HK-2 (cell line): ENCODE data around the gene SUPT20HL1.

Source experiments
- DNase-seq: peaks from one replicate; pipeline ENCODE4 v3.0.0-alpha.2; 2018; ENCODE audit not compliant: unreplicated experiment

The SUPT20HL1 gene

DNA sequence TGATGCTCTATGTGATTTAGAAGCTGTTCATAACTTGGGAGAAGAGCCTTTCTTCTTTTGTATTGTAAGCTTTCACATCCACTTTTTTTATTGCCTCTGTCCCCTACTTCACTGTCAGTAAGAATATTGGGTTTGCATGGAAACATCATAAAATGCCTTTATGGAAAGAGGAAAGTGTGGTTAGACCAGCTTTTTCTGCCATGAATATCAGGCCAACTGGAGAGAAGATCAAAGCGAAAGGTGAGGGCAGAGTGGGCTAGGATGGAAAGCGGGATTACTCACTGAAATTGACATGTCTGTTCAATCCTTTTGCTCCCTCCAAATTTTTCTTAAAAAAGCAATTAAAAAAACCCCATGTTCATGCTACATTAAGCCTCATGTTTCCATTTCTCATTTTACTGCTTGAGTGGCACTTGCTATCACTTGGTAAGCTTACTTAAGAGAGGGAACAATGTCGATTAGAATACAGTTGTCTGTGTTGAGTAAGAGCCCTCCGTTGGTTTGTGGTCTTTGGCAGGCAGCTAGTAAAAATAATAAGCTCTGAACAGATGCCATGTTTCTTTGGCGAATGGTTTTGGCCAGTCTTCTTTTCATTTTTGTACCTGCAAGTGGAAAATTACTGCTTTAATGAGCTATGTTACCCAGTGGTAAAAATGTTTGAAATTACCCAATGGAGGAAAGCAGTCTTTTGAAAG, 35.9 kb downstream of the SUPT20HL1 start:
- no peak for DNase-seq

DNA sequence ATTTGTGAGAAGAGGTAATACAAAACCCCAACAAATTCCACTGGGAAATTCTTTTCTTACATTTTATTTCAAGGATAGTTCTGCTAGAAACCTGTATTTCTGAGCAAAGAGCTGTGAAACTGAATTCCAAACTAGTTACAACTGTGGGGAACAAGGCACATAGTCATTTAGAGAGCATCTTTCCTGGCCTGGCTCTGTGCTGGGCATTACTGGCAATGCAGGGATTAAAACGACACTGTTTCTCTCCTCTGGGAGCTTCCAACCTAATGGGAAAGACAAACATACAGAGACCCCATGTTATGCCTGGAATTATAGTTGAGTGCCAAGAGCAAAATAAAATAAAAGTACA, 36.5 kb downstream of the SUPT20HL1 start:
- no peak for DNase-seq

DNA sequence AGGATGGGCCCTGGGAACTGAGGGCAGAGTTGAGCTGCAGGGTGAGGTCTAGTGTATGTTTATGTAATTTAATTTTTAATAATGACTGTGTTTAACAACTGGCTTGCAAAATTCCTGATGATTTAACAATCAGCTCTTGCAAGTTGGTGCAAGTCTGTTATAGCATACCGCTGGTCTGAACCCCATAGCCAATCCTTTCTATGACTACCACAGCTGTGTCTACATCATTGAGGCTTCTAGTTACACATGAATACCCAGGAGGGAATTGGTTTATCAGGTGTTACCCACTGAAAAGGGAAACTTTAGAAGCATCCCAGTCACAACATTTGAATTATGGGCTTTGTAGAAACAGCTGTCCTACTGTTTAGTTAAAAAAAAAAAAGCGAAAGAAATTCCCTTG, 38.3 kb downstream of the SUPT20HL1 start:
- DNase-seq = no peak

DNA sequence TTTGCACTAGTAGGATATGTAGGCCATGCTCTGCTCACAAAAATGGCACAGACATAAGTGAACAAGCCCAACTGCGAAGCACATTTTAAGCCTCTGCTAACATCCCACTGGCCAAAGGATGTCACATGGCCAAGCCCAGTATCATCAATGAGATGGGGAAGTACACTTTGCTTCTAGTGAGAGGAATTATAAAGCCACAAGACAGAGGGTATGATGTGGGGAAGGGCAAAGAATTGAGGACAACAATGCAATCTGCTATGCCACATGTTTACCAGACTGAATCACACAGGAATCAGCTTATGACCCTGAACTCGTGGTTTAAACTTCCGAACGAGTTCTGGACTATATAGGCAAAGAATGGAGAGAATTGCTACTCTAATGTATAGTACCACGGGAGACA, 39.1 kb downstream of the SUPT20HL1 start:
- DNase-seq = no peak

DNA sequence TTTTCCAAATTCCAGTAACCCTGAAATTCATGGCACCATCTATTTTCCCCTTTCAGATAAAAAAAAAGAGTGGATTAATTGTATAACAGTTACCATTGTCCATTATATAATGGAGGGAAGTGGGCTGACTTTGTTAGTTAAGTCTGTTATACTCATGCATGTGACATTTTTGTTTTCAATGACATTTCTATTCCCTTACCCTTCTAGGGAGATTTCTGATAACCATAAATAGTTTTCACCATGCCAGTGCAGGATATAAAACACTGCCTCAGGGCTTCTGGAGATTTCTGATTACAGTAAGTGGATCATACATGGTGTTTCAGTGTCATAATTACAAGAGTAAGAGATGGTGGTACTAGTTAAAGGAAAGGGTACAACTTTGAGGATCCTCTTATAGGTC, 45.5 kb downstream of the SUPT20HL1 start:
- DNase-seq = no peak
